OCI-LY1 (cell line): ENCODE data around the gene TRPM2.
A peak's percentile ranks its signal among the peaks of the same experiment; 100 is the strongest.
"Not testable (repeated sequence)": the region's sequence is repeated elsewhere in the genome, so short reads cannot be mapped to it uniquely, and the experiment has no call there.

Experiments
- H2AFZ ChIP-seq: fragments of 200-600 bp; sonication (generic), shearing (Covaris generic); 2 replicates; pipeline ENCODE4 v1.6.0; 2014; ENCODE audit warnings: antibody characterized with exemption, mild to moderate bottlenecking, low read length
- H3F3A ChIP-seq: fragments of 200-600 bp; sonication (generic), shearing (Covaris generic); 2 replicates; pipeline ENCODE4 v1.6.0; 2014; ENCODE audit warnings: mild to moderate bottlenecking, antibody characterized with exemption, low read length, moderate library complexity; ENCODE audit not compliant: insufficient read depth
- H3K27ac ChIP-seq: fragments of 200-600 bp; sonication (generic); 2 replicates; pipeline ENCODE4 v1.5.1; 2014; ENCODE audit warnings: low read length, mixed run types, mild to moderate bottlenecking, low read depth; ENCODE audit not compliant: poor library complexity, severe bottlenecking
- H3K27me3 ChIP-seq: fragments of 200-600 bp; sonication (generic); 2 replicates; pipeline ENCODE4 v1.6.0; 2014; ENCODE audit warnings: antibody characterized with exemption, mild to moderate bottlenecking, low read length, moderate library complexity; ENCODE audit not compliant: insufficient read depth
- H3K36me3 ChIP-seq: fragments of 200-600 bp; sonication (generic); 2 replicates; pipeline ENCODE4 v1.6.1; 2014; ENCODE audit warnings: mild to moderate bottlenecking, antibody characterized with exemption, low read length, moderate library complexity, mixed read lengths; ENCODE audit not compliant: insufficient read depth
- H3K4me1 ChIP-seq: fragments of 200-600 bp; sonication (generic); 2 replicates; pipeline ENCODE4 v1.5.1; 2014; ENCODE audit warnings: mild to moderate bottlenecking, low read length, moderate library complexity; ENCODE audit not compliant: insufficient read depth, severe bottlenecking
- H3K4me2 ChIP-seq: fragments of 200-600 bp; sonication (generic), shearing (Covaris generic); 2 replicates; pipeline ENCODE4 v1.6.1; 2014; ENCODE audit warnings: low read length
- H3K4me3 ChIP-seq: fragments of 200-600 bp; sonication (generic); 2 replicates; pipeline ENCODE4 v1.5.1; 2014; ENCODE audit warnings: low read length, low read depth, mild to moderate bottlenecking, mixed read lengths; ENCODE audit not compliant: poor library complexity, severe bottlenecking
- H3K79me2 ChIP-seq: fragments of 200-600 bp; shearing (Covaris generic); 2 replicates; pipeline ENCODE4 v1.6.1; 2016; ENCODE audit warnings: mixed run types, low read length, mixed read lengths; ENCODE audit not compliant: insufficient read depth
- H3K9ac ChIP-seq: fragments of 200-600 bp; sonication (generic), shearing (Covaris generic); 2 replicates; pipeline ENCODE4 v1.6.1; 2014; ENCODE audit warnings: mild to moderate bottlenecking, low read length, mixed read lengths
- H3K9me2 ChIP-seq: fragments of 200-600 bp; sonication (generic), shearing (Covaris generic); 2 replicates; pipeline ENCODE4 v1.6.1; 2014; ENCODE audit warnings: low read depth, mild to moderate bottlenecking, low read length, mixed read lengths
- H3K9me3 ChIP-seq: fragments of 200-600 bp; shearing (Covaris generic); 2 replicates; pipeline ENCODE4 v1.6.1; 2014; ENCODE audit warnings: low read length, mixed read lengths
- H4K20me1 ChIP-seq: fragments of 200-600 bp; sonication (generic), shearing (Covaris generic); 2 replicates; pipeline ENCODE4 v1.6.0; 2016; ENCODE audit warnings: mild to moderate bottlenecking, low read length; ENCODE audit not compliant: insufficient read depth
- EZH2 ChIP-seq: fragments of 200-600 bp; sonication (generic), shearing (Covaris generic); IDR thresholded peaks from 2 replicates; pipeline ENCODE4 v1.8.0; 2017; ENCODE audit warnings: borderline replicate concordance, mixed run types, mild to moderate bottlenecking, antibody characterized with exemption, low read length, moderate library complexity, mixed read lengths
- TF ChIP-seq, protein P1 (sequence below): fragments of 200-600 bp; sonication (generic), shearing (Covaris generic); IDR thresholded peaks from 2 replicates; pipeline ENCODE4 v1.5.1; 2017; ENCODE audit warnings: mild to moderate bottlenecking, antibody characterized with exemption, low read length, moderate library complexity, mixed read lengths

TRPM2 gene

DNA sequence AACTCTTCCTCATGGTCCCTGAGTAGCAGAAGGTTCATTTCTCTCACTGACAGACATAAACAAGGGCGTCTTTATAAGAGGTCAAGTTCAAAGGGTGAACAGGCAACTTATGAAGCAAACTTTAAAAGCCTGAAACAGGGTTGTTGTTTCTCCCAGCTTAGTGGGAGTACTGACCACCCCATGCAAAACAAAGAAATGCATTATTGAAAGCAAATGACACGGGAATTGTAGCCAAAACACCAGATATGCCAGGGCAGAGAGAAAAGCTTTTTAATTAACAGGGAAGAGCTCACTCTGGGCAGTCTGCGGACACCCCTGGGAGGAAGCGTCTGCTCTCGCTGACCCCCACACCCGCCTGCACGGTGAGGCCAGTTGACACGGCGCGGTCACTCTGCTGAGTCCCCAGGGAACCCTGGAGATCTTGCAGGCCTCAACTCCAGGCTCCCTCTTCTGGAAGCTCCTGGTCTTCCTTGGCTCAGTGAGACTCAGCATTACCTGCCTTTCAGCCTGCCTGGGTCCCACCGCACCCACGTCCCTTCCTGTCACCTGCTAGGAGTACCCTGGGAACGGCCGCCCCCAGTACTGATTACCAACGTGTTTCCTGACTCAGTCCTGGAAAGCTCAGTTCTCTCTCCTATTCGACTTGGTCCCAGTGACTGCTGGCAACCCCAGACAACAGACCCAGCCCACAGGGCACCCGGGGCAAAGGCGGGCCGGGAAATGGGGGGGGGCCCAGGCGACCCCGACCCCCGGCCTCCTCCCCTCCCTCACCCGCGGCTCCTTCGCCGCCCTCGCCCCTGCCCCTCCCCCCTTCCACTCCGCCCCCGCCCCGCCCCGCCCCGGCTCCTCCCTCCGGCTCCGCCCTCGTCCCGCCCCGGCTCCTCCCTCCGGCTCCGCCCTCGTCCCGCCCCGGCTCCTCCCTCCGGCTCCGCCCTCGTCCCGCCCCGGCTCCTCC, 15.2 kb upstream of the TRPM2 start:
- no peak for TF ChIP-seq EZH2
- TF ChIP-seq, protein P1, sequence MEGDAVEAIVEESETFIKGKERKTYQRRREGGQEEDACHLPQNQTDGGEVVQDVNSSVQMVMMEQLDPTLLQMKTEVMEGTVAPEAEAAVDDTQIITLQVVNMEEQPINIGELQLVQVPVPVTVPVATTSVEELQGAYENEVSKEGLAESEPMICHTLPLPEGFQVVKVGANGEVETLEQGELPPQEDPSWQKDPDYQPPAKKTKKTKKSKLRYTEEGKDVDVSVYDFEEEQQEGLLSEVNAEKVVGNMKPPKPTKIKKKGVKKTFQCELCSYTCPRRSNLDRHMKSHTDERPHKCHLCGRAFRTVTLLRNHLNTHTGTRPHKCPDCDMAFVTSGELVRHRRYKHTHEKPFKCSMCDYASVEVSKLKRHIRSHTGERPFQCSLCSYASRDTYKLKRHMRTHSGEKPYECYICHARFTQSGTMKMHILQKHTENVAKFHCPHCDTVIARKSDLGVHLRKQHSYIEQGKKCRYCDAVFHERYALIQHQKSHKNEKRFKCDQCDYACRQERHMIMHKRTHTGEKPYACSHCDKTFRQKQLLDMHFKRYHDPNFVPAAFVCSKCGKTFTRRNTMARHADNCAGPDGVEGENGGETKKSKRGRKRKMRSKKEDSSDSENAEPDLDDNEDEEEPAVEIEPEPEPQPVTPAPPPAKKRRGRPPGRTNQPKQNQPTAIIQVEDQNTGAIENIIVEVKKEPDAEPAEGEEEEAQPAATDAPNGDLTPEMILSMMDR: no peak
- Histone ChIP-seq H3K4me1 (peaks cover 15% of the 10 kb centered on the region), H3K4me2 (peak overlapping the region; percentile 62; the same call in 1 of the 2 replicates), H3K9ac (no peak overlapping the region), H2AFZ (no peak overlapping the region), H3K9me3 (no peaks in the 10 kb centered on the region), H3F3A (peaks cover 4% of the 10 kb centered on the region; the same call in 1 of the 2 replicates), H3K4me3 (peak overlapping the region; percentile 50), H3K27ac (no peak overlapping the region), H3K79me2 (no peaks in the 10 kb centered on the region), H3K9me2 (no peaks in the 10 kb centered on the region), H3K27me3 (no peaks in the 10 kb centered on the region), H4K20me1 (no peaks in the 10 kb centered on the region), H3K36me3 (peaks cover 10% of the 10 kb centered on the region; the same call in 1 of the 2 replicates)

DNA sequence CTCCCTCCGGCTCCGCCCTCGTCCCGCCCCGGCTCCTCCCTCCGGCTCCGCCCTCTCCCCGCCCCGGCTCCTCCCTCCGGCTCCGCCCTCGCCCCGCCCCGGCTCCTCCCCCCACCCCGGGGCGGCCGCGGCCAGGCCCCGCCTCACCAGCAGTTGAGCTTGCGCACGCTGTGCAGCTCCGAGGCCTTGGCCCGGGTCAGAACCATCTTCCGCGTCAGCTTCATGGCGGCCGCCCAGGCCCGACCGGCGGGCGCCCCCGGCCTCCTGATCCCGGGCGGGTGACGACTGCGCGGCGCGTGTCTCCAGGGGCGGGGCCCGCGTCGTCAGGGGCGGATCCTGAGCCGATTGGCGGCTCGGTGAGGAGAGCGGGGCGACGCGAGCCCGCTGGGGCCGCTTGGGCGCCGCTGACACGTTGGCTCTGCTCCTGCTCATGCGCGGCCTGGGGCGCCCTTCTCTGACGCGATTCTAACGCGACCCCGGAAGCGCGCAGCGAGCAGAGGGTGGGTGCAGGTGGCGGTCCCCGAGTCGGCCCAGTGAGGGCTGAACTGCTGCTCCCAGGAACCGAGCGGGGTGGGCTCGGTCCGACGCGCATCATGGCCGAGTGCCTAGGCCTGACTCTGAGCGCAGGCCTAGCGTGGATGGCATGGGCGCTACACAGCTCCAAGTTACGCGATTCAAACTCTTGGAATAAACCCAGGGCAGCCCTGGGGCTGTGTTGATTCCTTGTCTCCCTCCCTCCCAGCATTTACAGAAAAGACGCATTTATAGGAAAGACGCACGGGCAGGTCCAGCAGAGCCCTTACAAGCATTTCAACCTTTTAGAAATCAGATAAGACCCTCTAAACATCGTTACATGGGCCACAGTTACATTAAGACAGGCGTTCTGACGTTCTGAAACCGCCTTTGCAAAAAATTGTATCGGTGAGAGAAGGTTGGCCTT, 14.2 kb upstream of the TRPM2 start, which contains the start of gene CFAP410:
Gene CFAP410, minus strand, starts transcription at position 420 of the 940 bp plus-strand sequence. Its CDS starts 196 bp downstream, at position 224.
- peaks cover 15% of the 10 kb centered on the region for H3K4me1 ChIP-seq
- peak within 1 kb of the TSS; percentile 85 for H3K9ac ChIP-seq
- peak within 1 kb of the TSS; percentile 82 for H3K4me2 ChIP-seq
- no peaks in the 10 kb centered on the region for H3K9me2 ChIP-seq
- no peaks in the 10 kb centered on the region; the same call in 1 of the 2 replicates for H3K27me3 ChIP-seq
- TF ChIP-seq, protein P1: no peak
- TF ChIP-seq EZH2: no peak
- H3K79me2 ChIP-seq: no peaks in the 10 kb centered on the region
- no peaks in the 10 kb centered on the region for H3K9me3 ChIP-seq
- H2AFZ ChIP-seq: no peak within 1 kb of the TSS
- peaks cover 10% of the 10 kb centered on the region; the same call in 1 of the 2 replicates for H3K36me3 ChIP-seq
- H3K27ac ChIP-seq: peak within 1 kb of the TSS; percentile 74
- no peaks in the 10 kb centered on the region for H4K20me1 ChIP-seq
- H3F3A ChIP-seq: peaks cover 4% of the 10 kb centered on the region; the same call in 1 of the 2 replicates
- H3K4me3 ChIP-seq: peak within 1 kb of the TSS; percentile 86

DNA sequence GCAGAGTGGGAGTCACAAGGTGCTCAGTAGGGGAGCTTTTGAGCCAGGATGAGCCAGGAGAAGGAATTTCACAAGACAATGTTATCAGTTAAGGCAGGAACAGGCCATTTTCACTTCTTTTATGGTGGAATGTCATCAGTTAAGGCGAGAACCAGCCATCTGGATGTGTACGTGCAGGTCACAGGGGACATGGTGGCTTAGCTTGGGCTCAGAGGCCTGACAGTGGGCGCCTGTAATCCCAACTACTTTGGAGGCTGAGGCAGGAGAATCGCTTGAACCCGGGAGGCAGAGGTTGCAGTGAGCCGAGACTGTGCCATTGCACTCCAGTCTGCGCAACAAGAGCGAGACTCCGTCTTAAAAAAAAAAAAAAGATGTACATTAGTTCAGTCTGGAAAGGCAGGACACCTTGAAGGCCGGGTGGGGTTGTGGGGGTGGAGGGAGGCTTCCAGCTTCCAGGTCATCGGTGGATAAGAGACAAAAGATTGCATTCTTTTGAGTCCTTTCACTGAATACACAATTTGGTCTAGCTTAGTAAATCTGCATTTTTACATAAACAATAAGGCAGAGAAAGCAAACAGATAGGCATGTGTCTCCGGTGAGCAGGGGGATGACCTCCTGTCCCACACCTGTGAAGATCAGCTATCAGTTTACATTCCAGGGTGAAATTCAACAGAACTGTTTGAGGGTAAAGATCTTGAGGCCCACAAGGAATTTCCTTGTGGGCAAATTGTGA, 11.5 kb upstream of the TRPM2 start:
- H3K9me2 ChIP-seq, H3K79me2 ChIP-seq, H3K27me3 ChIP-seq, H3K9ac ChIP-seq, H3K4me2 ChIP-seq, H2AFZ ChIP-seq, H3K27ac ChIP-seq, H4K20me1 ChIP-seq, H3F3A ChIP-seq, H3K9me3 ChIP-seq, H3K36me3 ChIP-seq, H3K4me3 ChIP-seq: not testable (repeated sequence)
- H3K4me1 ChIP-seq: peaks cover 15% of the 10 kb centered on the region

DNA sequence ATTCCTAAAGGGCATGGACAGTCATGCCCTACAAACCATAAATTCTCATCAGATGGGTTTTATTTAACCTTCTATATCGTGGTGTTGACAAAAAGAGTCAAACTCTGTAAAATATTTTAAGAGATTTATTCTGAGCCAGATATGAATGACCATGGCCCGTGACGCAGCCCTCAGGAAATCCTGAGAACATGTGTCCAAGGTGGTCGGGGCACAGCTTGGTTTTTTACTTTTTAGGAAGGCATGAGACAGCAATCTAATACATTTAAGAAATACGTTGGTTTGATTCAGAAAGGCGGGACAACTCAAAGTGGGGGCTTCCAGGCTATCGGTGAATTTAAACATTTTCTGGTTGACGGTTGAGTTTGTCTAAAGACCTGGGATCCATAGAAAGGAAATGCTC, 10.4 kb upstream of the TRPM2 start:
- not testable (repeated sequence) for H3K36me3 ChIP-seq, H3F3A ChIP-seq, H3K4me3 ChIP-seq, H3K9me3 ChIP-seq, H3K9ac ChIP-seq, H2AFZ ChIP-seq, H3K4me2 ChIP-seq, H3K27me3 ChIP-seq, H3K9me2 ChIP-seq, H3K79me2 ChIP-seq, H4K20me1 ChIP-seq, H3K27ac ChIP-seq
- H3K4me1 ChIP-seq: peaks cover 13% of the 10 kb centered on the region
